GM08714 (cell line): ENCODE data around the gene OGG1.

Experiments
- H3K4me3 ChIP-seq: fragments of 200-500 bp; sonication (Bioruptor generic); 2 replicates; pipeline ENCODE4 v1.5.1; 2014; ENCODE audit warnings: mild to moderate bottlenecking, low read length, inconsistent platforms
- ZNF274 ChIP-seq: IDR thresholded peaks from 2 replicates; pipeline ENCODE4 v1.6.1; 2012; ENCODE audit warnings: mild to moderate bottlenecking, low read depth, low read length

Gene OGG1

DNA sequence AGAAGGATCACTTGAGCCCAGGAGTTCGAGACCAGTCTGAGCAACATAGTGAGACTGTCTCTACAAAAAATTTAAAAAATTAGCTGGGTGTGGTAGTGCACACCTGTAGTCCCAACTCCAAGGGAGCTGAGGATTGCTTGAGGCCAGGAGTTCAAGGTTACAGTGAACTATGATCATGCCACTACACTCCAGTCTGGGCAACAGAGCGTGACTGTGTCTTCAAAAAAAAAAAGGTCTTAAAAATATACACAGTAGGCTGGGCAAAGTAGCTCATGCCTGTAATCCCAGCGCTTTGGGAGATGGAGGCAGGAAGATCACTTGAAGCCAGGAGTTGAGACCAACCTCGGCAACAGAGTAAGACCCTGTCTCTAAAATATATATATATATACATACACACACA lies 31.2 kb downstream of the OGG1 start:
- no peak for TF ChIP-seq ZNF274
- no peak overlapping the region for H3K4me3 ChIP-seq

DNA sequence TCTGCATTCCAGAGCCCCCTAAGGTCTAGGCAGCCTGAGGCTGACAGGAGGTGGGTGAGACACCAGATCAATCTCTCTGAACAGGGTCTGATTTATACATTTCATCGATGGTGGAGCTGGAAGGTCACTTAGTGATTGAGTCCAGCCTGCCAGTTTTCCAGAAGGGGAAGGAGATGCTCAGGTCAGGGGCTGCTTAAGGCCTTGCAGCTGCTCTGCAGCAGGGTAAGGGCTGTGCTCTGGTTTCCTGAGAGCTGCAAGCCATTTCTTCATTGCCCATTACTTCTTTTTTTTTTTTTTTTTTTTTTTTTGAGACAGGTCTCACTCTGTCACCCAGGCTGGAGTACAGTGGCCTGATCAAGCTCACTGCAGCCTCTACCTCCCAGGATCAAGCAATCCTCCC lies 31.8 kb downstream of the OGG1 start:
- no peak for TF ChIP-seq ZNF274

DNA sequence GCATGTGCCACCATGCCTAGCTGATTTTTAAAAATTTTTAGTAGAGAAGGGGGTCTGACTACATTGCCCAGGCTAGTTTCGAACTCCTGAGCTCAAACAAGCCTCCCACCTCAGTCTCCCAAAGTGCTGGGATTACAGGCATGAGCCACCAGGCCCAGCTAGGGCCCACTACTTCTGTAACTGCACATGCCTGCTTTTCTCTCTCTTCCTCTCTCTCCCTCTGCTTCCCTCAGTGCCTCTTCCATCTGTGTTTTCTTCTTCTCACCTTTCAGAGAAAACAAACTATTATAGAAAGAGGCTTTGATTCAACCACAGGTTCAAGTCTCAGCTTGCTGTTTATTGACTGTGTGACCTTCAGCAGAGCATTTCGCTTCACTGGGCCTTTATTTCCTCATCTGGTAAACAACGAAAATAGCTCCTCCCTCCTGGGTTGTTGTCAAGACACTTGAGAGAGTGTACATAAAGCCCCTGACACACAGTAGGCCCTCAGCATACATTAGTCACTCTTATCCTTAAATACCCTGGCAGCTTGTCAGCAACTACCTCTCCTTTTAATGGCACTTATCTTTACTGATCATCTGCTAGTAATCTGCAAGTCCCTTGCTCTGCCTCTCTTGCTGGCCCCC lies 32.3 kb downstream of the OGG1 start:
- TF ChIP-seq ZNF274, result no peak
- H3K4me3 ChIP-seq, result no peak overlapping the region

More for the DNA sequence above, 31.8 kb downstream of the OGG1 start:
- H3K4me3 ChIP-seq, result no peak overlapping the region

DNA sequence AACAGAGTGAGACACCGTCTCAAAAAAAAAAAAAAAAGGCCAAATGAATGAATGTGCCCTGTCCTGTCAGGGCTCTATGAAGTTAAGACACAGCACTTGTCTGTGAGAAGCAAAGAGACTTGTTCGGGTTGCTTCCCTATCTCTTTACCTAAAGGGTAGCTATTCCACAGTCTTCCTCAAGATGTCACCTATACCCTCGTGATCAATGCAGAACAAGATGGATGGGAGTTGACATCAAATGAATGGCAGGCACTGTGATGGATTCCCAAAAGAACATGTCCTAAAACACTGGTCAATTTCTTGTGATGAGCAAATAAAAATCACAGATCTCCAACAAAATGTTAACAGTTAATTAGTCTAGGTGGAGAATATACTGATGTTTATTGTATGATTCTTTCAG lies 33.0 kb downstream of the OGG1 start:
- no peak for TF ChIP-seq ZNF274
- H3K4me3 ChIP-seq, result no peak overlapping the region

DNA sequence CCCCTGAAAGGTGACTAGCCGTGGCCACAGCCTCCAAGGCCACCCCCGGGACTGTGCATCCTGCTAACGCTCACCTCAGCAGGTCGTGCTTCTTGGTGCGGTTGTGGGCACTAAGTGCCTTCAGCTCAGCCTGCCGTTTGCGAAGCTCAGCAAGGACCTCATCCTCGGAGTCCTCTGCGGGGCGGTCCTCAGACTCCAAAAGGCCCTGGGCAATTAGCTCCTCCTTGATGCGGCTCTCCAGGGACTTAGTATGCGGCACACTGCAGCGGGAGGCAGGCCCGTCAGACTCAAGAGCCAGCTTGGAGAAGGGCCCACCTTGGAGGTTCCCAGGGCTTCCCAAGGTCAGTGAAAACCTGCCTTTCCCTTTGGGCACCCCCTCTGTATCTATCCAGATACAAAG lies 34.2 kb downstream of the OGG1 start:
- H3K4me3 ChIP-seq, result no peak overlapping the region
- no peak for TF ChIP-seq ZNF274

DNA sequence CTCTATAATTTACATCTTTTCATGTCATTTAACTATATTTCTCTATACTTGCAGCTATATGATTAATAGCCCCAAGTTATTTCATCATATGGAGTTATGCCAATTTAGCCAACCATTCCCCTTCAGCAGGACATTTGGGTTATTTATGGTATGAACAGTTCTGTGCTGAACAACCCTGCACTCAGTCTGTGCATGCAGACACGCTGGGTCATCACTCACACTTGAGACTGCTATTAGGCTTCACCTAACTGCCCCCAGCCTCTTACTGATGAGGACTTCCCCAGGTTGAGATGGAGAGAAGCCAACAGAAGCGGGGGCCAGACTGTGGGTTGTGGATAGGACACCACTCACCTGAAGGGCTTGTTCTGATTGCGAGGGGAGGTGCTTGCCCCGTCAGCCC lies 35.2 kb downstream of the OGG1 start:
- no peak for TF ChIP-seq ZNF274
- no peak overlapping the region for H3K4me3 ChIP-seq

DNA sequence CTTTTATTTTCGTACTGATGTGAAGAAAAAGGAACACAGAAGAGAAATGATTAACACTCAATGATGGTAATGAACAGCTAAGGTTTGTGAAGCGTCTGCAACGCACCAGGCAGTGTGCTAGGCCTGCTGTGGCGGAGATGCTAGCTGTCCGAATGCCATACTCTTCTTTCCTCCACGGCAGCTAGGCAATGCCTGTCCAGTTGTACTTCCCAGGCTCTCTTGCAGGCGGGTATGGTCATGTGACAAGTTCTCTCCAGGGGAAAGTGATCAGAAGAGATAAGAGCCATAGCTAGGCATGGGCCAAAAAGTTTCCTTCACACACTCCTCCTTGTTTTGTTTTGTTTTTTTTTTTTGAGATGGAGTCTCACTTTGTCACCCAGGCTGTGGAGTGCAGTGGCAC lies 35.9 kb downstream of the OGG1 start:
- H3K4me3 ChIP-seq, result no peak overlapping the region
- TF ChIP-seq ZNF274, result no peak

DNA sequence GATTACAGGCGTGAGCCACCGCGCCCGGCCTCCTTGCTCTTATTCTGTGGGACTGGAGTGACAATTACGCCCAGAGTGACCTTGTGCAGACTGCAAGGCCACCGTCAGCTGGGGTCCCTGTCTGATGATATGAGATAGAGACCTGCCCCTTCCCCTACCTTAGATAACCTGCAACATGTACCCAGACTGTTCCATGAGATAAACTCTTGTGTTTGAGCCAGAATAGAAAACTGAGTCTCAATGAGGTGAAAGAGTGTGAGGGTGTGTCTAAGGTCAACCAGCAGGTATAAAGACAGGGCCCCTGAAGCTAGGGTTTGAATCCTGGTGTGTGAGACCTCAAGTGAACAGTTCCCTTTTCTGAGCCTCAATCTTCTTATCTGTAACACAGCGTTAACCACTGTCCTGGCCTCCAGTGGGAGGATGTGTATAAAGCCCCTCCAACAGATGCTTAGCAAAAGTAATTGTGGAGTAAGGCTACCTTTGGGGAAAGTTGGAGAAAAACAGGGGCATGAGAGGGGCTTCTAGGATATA lies 36.5 kb downstream of the OGG1 start:
- no peak overlapping the region for H3K4me3 ChIP-seq
- no peak for TF ChIP-seq ZNF274

DNA sequence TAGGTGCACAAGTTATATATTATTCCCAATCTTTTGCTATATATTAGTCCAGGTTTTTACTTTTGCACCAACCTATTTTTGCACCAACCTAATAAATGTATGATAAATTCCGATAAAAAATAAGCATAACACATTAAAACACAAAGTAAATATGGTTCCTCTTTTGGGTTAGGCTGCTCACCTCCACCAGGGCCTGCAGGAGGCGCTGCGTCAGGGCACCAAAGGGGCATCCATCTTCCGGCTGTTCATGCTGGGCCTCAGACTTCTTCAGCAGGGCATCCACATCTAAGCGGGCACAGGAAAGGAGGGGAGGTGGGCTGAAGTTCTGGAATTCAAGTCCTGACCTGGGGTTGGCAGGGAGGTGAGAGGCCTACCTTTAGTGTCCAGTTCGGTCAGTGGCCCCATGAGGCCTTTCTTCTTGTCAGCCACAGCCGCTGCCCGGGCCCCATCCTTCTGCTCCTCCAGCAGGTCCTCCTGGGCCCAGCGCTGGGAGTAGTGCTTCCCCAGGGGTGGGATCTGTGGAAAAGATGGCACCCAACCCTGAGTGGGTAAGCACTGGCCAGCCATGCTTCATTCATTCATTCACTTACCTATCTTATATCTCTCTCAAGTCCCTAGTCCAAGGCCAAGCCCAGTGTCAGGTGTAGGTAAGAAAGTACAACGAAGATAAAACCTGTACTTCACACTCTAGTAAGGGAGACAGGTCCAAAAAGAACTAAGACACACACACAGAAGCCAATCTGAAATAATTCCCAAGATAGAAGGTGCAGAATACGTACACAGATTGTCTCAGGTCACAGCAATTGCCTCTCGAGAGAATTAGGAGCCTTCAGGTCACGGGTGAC lies 37.3 kb downstream of the OGG1 start:
- no peak for TF ChIP-seq ZNF274
- H3K4me3 ChIP-seq, result no peak overlapping the region

DNA sequence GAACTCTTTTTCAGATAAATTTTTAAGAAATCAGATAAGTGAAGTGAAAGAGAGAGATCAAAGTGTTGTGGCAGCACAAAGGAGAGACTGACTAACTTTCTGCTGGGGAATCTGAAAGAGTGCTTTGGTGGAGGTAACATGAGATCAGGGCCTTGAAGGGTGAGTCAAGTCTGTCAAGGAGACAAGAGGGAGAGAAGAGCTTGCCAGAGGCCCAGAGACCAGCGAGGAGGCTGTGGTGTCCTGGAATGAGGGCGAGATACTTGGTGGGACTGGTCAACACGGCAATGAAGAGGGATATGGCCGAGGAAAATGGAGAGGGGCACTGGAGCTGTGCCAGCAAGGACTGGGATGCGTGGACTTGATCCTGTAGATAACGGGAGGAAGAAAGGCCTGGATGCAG lies 38.0 kb downstream of the OGG1 start:
- no peak overlapping the region for H3K4me3 ChIP-seq
- TF ChIP-seq ZNF274, result no peak

DNA sequence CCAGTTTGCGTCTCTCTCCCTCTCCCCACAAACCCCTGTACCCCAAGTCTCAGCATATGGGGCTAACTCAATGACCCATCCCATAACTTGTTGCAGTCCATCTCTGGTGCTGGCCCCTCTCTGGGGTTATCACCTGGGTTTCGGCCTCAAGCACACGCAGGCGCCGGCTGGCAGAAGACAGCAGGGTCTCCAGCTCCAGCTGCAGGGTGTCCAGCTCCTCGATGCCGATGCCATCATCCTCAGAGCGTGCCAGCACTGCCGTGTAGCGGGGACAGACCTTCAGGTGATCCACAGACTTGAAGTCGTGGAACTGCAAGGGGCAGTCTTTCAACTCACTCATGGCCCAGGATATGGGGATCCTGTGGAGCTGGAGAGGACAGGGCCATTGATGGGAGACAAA lies 41.4 kb downstream of the OGG1 start:
- no peak for TF ChIP-seq ZNF274
- H3K4me3 ChIP-seq, result peak overlapping the region; percentile 94; the same call in 1 of the 2 replicates

DNA sequence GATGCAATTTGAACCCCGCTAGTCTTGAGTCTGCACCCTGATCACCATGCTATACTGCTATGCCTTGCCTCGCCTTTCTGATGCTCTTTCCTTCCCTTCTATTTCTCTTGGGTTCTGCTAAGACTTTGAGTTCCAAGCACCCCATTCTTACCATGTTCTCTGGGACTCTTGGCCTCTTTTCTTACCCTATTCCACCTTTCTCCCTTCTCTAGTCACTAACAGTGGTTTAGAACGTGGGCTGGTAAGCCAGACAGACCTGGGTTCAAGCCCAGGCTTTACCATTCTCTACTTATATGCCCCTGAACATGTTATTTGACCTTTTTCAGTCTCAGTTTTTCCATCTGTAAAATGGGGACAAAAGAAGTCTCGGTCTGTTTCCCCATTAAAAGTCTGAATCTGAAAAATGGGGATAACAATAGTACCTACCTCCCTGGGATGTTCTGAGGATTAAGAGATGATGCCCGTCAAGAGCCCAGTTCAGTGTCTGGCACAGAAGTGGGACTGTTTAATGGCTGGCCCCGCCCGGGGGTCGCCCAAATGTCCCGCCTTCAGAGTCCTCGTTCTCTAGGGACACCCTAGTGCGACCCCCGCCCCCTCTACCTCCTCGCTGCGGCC lies 42.1 kb downstream of the OGG1 start:
- H3K4me3 ChIP-seq, result peak overlapping the region; percentile 94
- TF ChIP-seq ZNF274, result no peak

DNA sequence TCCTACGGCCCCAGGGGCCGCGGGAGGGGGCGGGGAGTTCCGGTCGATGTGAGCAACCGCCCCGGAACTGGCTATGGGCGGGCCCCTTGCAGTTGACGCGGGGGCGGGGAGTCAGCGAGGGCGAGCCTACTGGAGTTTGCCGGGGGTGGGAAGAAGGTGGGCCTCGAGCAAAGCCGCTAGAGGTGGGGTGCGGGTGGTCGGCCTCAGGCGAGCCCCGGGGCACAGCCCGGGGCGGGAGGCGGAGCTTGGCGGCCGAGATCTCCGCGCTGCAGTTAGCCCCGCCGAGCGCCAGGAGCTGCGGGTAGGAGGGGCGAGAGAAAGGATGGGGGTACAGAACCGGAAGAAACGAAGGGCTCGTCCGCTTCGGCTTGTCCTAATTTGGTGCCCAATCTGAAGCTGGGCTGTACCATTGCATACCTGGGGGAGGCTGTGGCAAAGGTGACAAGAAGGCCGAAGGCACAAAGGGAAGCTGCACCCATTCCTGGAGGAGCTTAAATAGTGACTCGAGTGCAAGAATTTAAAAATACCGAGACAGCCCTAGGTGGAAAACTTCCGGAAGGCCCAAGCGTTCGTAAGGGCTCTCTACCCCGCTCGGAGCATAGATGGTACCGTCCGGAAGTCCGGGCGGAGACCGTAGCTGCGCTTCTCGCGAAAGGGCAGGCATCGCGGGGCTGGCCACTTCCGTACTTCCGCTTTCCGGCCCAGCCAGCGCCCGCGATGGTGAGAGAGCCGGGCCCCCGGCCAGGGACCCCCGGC lies 42.8 kb downstream of the OGG1 start, which contains the start of the genes ARPC4 and TADA3:
Gene ARPC4 (plus strand): TSS at position 678 of the 756 bp plus-strand sequence. CDS start 40 bp downstream, at position 718.
Gene TADA3 (minus strand): TSS at position 69 of the 756 bp plus-strand sequence. CDS start 1,007 bp downstream, outside the sequence.
- no peak for TF ChIP-seq ZNF274
- H3K4me3 ChIP-seq, result peak within 1 kb of the TSS; percentile 94
